GM12878 (cell line): ENCODE measurements around the gene NRXN3.

Source experiments
- POLR2A ChIP-seq: IDR thresholded peaks from 2 replicates; pipeline ENCODE4 v1.6.1; 2011; ENCODE audit warnings: low read depth, mild to moderate bottlenecking, low read length
- SUZ12 ChIP-seq: fragments of 200-600 bp; sonication (generic); IDR thresholded peaks from one replicate; pipeline ENCODE4 v1.6.1; 2018; ENCODE audit warnings: antibody characterized with exemption, mild to moderate bottlenecking; ENCODE audit not compliant: unreplicated experiment
- YY1 ChIP-seq: IDR thresholded peaks from 2 replicates; pipeline ENCODE4 v1.6.1; 2011; ENCODE audit warnings: low read depth, mild to moderate bottlenecking, low read length
- TF ChIP-seq, protein P1 (sequence below): IDR thresholded peaks from 2 replicates; pipeline ENCODE4 v1.6.1; 2011; ENCODE audit warnings: low read depth, mild to moderate bottlenecking, low read length, moderate library complexity, borderline replicate concordance; ENCODE audit errors: extremely low read depth
- TF ChIP-seq, protein P2 (sequence below), 3 experiments: IDR thresholded peaks in 2 of 3; conservative IDR thresholded peaks in 1 of 3; 2 replicates each; pipeline ENCODE4 v1.5.1; 2011; ENCODE audit warnings: low read depth in 3 of 3, low read length in 3 of 3, mild to moderate bottlenecking in 3 of 3, control low read depth in 2 of 3, moderate library complexity in 2 of 3, inconsistent platforms in 1 of 3, mixed read lengths in 1 of 3; ENCODE audit not compliant: control insufficient read depth in 2 of 3, insufficient read depth in 1 of 3; ENCODE audit errors: extremely low read depth in 1 of 3
- TF ChIP-seq, protein P3 (sequence below): fragments of 450-650 bp; IDR thresholded peaks from 2 replicates; pipeline ENCODE4 v1.6.1; 2014; ENCODE audit warnings: mild to moderate bottlenecking

GRCh38 chr14:79543967-79544697 lies 1374.0 kb downstream of the NRXN3 start:
- no peak for TF ChIP-seq POLR2A
- TF ChIP-seq SUZ12: no peak
- TF ChIP-seq, protein P1, sequence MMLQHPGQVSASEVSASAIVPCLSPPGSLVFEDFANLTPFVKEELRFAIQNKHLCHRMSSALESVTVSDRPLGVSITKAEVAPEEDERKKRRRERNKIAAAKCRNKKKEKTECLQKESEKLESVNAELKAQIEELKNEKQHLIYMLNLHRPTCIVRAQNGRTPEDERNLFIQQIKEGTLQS: no peak
- TF ChIP-seq, protein P2, sequence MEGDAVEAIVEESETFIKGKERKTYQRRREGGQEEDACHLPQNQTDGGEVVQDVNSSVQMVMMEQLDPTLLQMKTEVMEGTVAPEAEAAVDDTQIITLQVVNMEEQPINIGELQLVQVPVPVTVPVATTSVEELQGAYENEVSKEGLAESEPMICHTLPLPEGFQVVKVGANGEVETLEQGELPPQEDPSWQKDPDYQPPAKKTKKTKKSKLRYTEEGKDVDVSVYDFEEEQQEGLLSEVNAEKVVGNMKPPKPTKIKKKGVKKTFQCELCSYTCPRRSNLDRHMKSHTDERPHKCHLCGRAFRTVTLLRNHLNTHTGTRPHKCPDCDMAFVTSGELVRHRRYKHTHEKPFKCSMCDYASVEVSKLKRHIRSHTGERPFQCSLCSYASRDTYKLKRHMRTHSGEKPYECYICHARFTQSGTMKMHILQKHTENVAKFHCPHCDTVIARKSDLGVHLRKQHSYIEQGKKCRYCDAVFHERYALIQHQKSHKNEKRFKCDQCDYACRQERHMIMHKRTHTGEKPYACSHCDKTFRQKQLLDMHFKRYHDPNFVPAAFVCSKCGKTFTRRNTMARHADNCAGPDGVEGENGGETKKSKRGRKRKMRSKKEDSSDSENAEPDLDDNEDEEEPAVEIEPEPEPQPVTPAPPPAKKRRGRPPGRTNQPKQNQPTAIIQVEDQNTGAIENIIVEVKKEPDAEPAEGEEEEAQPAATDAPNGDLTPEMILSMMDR (IDR thresholded peaks at IDR 0.05 in 2 of 3, conservative IDR thresholded peaks at IDR 0.05 in 1 of 3; ENCODE audit: control insufficient read depth in 2 of 3, extremely low read depth in 1 of 3, insufficient read depth in 1 of 3, low read depth in 3 of 3, low read length in 3 of 3): peak in 2 of 3 experiments; percentile 11 to 13; a peak in 1 of 6 replicates
- TF ChIP-seq, protein P3, sequence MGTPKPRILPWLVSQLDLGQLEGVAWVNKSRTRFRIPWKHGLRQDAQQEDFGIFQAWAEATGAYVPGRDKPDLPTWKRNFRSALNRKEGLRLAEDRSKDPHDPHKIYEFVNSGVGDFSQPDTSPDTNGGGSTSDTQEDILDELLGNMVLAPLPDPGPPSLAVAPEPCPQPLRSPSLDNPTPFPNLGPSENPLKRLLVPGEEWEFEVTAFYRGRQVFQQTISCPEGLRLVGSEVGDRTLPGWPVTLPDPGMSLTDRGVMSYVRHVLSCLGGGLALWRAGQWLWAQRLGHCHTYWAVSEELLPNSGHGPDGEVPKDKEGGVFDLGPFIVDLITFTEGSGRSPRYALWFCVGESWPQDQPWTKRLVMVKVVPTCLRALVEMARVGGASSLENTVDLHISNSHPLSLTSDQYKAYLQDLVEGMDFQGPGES: no peak
- TF ChIP-seq YY1: no peak
